Measurements from ENCODE around the gene SLC25A48. TPM values are rescaled to one million over a fixed set of nuclear protein-coding genes. Genes with fewer than 3 reads are reported as not detected.

SLC25A48 gene
- total and polyA plus RNA-seq, 2 of the 4 experiments (the other 2 are of a cell fraction), result not detected

GRCh38 chr5:135881244-135881643 lies 46.8 kb downstream of the SLC25A48 start:
- POLR2A ChIA-PET (ENCODE audit: unreplicated experiment), result no interaction called here
- DNase-seq (no peak), ATAC-seq (ENCODE audit: low read depth) (no peak)
- H3K18ac ChIP-seq (ENCODE audit: low read depth, low read length), result no peak overlapping the region
- no peak overlapping the region for H4K8ac ChIP-seq (ENCODE audit: low read depth in 2 of 2, low read length in 2 of 2)
- H2AK9ac ChIP-seq (replicated peaks; ENCODE audit: low read depth, low read length, poor library complexity), result no peak overlapping the region
- dilution Hi-C loops (cut with HindIII; ENCODE audit: low sequenced_read_pairs, unreplicated experiment) (no loop called here), intact Hi-C loops (cut with micrococcal nuclease) (loop anchor here (10.0 kb wide), 1 partner anchor 544 kb away; no protein-coding TSS in a partner anchor), in situ Hi-C loops (cut with MboI; ENCODE audit: low sequenced_read_pairs) (no loop called here)
- H3K9me3 ChIP-seq (ENCODE audit: control insufficient read depth, insufficient read depth, low read length), result no peaks in the 10 kb centered on the region
- H2BK15ac ChIP-seq (ENCODE audit: low read depth, low read length), result no peak overlapping the region
- H3K27me3 ChIP-seq (ENCODE audit: control insufficient read depth, insufficient read depth, low read length), result peaks cover 25% of the 10 kb centered on the region
- no peaks in the 10 kb centered on the region for H3K9me1 ChIP-seq (ENCODE audit: insufficient read depth, low read length)
- H3K27ac ChIP-seq (ENCODE audit: insufficient read depth, low read length), result no peak overlapping the region
- H4K5ac ChIP-seq (ENCODE audit: low read depth, low read length), result no peak overlapping the region
- H2BK20ac ChIP-seq (ENCODE audit: low read depth, low read length), result no peak overlapping the region
- no peaks in the 10 kb centered on the region for H3K79me1 ChIP-seq (ENCODE audit: low read depth in 1 of 2, low read length in 2 of 2)
- H3K4me1 ChIP-seq (ENCODE audit: control insufficient read depth, insufficient read depth, low read length), result no peaks in the 10 kb centered on the region
- H3K23ac ChIP-seq (ENCODE audit: low read depth, low read length), result no peak overlapping the region
- TF ChIP-seq MXI1 (IDR thresholded peaks at IDR 0.05; ENCODE audit: borderline replicate concordance, low read depth, low read length), result no peak
- no peak for TF ChIP-seq POLR2A (IDR thresholded peaks at IDR 0.05; ENCODE audit: low read depth, low read length)
- no peak for TF ChIP-seq RFX5 (IDR thresholded peaks at IDR 0.05; ENCODE audit: low read depth, low read length)
- no peak for TF ChIP-seq FOS (IDR thresholded peaks at IDR 0.05; ENCODE audit: low read depth, low read length)
- TF ChIP-seq CEBPB (IDR thresholded peaks at IDR 0.05; ENCODE audit: low read depth, low read length), result no peak
- TF ChIP-seq SMC3 (IDR thresholded peaks at IDR 0.05; ENCODE audit: low read depth, low read length), result no peak
- TF ChIP-seq ELK1 (IDR thresholded peaks at IDR 0.05; ENCODE audit: borderline replicate concordance, low read depth, low read length), result no peak
- TF ChIP-seq NFE2L2 (IDR thresholded peaks at IDR 0.05; ENCODE audit: low read depth, low read length), result no peak
- no peak for TF ChIP-seq USF2 (IDR thresholded peaks at IDR 0.05; ENCODE audit: low read depth, low read length)
- no peak for TF ChIP-seq CHD1 (IDR thresholded peaks at IDR 0.05; ENCODE audit: low read depth, low read length)
- TF ChIP-seq CTCF (conservative IDR thresholded peaks at IDR 0.05; ENCODE audit: low read depth, low read length), result no peak
- no peak for TF ChIP-seq BHLHE40 (IDR thresholded peaks at IDR 0.05; ENCODE audit: low read depth, low read length)
- no peak for TF ChIP-seq MAZ (IDR thresholded peaks at IDR 0.05; ENCODE audit: borderline replicate concordance, low read depth, low read length)
- TF ChIP-seq MAFK (IDR thresholded peaks at IDR 0.05; ENCODE audit: low read depth, low read length), result no peak
- no peak for TF ChIP-seq RCOR1 (IDR thresholded peaks at IDR 0.05; ENCODE audit: insufficient replicate concordance, low read length)
- no peak for TF ChIP-seq RAD21 (IDR thresholded peaks at IDR 0.05; ENCODE audit: low read length)
- no peak overlapping the region for H2BK5ac ChIP-seq (ENCODE audit: low read depth, low read length, poor library complexity, severe bottlenecking)
- CTCF ChIA-PET, result no interaction called here
- H3K36me3 ChIP-seq (ENCODE audit: control insufficient read depth, insufficient read depth, low read length), result no peaks in the 10 kb centered on the region
- 47% methylated on average over 4 of the region's 4 CpGs; no CpG with 5 or more reads in 1 of the 2 experiments for WGBS, 2 experiments (ENCODE audit: extremely low coverage in 2 of 2, insufficient read length in 1 of 2)
- BruUV-seq (replicated peaks), result no TSS peak
- no peak overlapping the region for H3K4me3 ChIP-seq (ENCODE audit: insufficient read depth, low read depth, low read length)
- H2BK120ac ChIP-seq (ENCODE audit: low read depth, low read length), result no peak overlapping the region
- H3K4me2 ChIP-seq (ENCODE audit: low read depth, low read length), result no peak overlapping the region
- no peak overlapping the region for H2AK5ac ChIP-seq (ENCODE audit: low read depth, low read length)
- H3K4ac ChIP-seq (ENCODE audit: low read depth, low read length), result no peak overlapping the region
- no peak overlapping the region for H3K14ac ChIP-seq (replicated peaks; ENCODE audit: low read depth, low read length)
- H3K9ac ChIP-seq (ENCODE audit: low read depth, low read length), result no peak overlapping the region
- H4K20me1 ChIP-seq (ENCODE audit: insufficient read depth, low read length), result no peaks in the 10 kb centered on the region
- H3K56ac ChIP-seq (ENCODE audit: extremely low read depth, insufficient read depth, low read length), result no peak overlapping the region
- H4K91ac ChIP-seq (ENCODE audit: insufficient read depth, low read depth, low read length), result no peak overlapping the region
- H2AFZ ChIP-seq (replicated peaks; ENCODE audit: low read length, poor library complexity), result no peak overlapping the region
